T-helper 1 cell treated with Interleukin-12 subunit alpha and Interleukin-12 subunit beta and Interleukin-4 antibody, amounts not matched to agents 30 ng/mL and 1 ng/mL, for 36 hours (primary cell): ENCODE data around the gene TTC23. TPM values are rescaled to one million over a fixed set of nuclear protein-coding genes. Genes with fewer than 3 reads are reported as not detected.

Experiments used
- intact Hi-C: fragments of 100-400 bp; cut with micrococcal nuclease; formaldehyde crosslinking; loops from one replicate; pipeline ENCODE4 v1.15.1; 2024
- total RNA-seq: library from RNA; stranded (reverse); gene quantifications from 2 replicates; pipeline ENCODE4 v1.2.3, GENCODE V29; 2022

TTC23 gene, protein sequence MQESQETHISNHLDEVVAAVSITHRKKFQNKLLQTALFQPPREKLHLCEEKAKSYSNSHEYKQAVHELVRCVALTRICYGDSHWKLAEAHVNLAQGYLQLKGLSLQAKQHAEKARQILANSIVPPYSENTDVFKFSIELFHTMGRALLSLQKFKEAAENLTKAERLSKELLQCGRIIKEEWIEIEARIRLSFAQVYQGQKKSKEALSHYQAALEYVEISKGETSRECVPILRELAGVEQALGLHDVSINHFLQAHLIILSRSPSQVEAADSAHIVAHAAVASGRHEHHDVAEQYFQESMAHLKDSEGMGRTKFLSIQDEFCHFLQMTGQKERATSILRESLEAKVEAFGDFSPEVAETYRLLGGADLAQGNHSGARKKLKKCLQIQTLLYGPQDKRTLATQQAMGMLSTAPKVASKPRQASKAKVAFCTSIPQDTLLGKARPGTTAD
- 2.0 and 2.5 TPM in 2 replicates for total RNA-seq

DNA sequence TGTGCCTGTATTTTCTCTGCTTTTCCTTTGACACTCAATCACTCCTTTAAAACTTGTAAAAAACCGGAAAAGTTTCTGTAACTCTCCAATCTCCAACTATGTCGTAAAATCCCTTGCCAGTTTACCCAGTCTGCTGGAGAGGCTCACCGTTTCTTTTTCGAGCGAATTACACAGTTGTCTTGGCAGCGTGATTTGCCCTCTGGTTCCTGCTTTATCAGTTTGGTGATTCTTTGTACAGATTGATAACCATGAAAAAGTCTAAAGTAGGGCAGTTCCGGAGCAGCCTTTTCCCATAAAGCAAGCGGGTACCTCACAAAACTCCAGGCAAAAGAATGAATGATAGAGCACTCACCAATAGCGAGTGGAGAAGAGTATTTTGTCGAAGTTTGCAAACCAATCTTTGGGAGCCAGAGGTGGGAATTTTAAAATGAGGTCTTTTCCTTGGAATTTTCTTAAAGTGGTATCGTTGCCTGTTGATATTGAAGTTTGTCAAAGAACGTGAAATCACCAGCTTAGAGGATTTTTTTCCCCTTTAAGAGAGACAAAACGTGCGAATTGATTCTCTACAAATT, at the start of gene TTC23:
Gene TTC23, minus strand, starts transcription at position 312 of the 572 bp plus-strand sequence. CDS start 20,869 bp downstream, outside the sequence.
- intact Hi-C loops: no loop called here

DNA sequence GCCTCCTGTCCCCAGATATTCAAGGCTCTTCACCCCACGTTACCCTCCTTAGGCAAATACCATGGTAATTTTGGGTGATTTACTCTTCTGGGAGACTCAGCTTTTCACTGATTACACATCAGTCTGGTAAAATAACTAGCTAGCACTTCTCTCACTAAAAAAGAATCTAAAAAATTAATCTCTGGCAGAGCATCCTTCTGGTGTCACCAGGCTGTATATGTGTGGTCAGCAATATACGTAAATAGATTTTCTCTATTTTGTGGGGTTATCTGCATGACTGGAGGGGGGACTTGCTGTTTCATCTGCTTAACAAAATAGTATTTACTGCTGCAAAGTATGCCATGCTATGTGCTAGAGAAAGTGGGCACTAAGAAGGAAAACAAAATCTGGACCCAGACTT, 47.0 kb upstream of the TTC23 start:
- intact Hi-C loops: no loop called here

DNA sequence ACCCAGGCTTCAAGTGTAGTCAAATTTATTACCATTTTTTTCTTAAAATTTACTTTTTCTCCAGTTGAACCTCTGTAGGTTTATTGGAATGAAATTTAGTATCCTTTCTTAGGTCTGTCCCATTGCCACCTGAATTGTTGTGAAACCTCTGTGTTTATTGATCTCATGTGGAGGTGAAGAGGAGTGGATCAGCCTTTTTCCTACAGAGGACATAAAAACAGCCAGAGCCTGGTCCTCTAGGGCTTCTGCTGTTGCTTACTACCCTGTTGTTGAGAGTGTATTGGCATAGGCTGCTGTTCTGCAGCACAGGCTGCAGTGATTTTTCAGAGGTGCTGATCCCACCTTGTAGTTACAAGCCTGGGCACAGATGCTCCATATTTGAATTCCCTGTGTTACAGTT, 46.5 kb upstream of the TTC23 start:
- intact Hi-C loops: no loop called here

DNA sequence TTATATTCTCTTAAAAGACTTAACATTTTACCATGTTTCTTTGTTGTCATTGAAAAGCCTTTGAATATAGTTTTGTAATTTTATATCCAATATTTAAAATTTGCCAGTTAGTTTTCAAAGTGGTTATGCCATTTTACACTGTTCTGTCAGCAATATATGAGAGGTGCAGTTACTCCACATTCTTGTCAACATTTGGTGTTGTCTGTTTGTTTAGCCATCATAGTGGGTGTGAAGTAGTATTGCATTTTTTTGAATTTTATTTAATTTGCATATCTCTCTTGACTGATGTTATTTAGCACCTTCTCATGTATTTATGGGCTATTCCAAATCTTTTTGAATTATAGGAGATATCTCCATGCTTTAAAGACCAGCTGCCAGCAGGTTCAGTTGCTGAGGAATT, 42.3 kb upstream of the TTC23 start:
- intact Hi-C loops: no loop called here

DNA sequence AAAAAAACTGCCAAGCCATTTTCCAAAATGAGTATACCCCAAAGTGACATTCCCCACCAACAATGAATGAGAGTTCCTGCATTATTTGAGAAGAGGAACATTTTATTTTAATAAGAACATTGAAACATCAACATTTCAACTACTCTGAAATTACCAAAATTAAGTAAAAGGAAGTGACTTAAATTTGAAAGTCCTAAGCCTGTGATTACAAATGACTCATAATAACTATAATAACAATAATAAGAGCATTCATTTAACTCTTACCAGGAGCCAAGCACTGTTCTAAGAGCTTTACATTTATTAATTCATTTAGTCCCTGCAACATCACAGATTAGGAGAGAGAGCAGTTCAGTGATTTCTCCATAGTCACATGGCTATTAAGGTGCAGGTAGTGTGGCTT, 34.3 kb upstream of the TTC23 start:
- intact Hi-C loops: loop anchor here (5.0 kb wide), 1 partner anchor 144 kb away; no protein-coding TSS in a partner anchor

DNA sequence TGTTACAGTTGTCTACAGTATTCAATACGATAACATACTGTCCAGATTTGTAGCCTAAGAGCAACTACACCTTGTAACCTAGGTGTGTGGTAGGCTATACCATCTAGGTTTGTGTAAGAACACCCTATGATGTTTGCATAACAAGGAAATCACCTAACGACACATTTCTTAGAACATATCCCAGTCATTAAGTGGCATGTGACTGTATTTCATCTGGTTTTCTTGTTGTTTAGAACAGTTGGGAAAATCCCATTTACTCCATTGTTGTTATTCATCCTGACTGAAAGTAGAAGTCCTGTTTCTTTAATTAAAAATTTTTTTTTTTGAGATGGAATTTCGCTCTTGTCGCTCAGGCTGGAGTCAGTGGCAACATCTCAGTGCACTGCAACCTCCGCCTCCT, 33.2 kb upstream of the TTC23 start:
- intact Hi-C loops: loop anchor here (5.0 kb wide), 1 partner anchor 145 kb away; no protein-coding TSS in a partner anchor

DNA sequence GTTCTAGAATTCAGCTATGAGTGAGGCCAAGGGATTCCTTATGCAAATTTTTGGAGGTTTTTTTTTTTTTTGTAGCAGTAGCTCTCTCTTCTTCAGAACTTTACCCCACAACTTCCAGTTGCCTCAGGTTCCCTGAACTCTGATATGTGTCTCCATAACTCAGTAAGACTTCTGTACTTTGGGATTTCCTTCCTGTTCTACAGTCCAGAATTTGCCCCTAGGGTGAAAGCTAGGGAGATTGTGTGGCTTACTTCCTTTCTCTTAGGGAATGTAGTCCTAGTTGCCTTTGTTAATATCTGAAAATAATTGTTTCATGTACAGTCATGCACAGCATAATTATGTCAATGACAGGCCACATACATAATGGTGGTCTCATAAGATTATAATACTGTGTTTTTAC, 32.7 kb upstream of the TTC23 start:
- intact Hi-C loops: loop anchor here (5.0 kb wide), 1 partner anchor 145 kb away; no protein-coding TSS in a partner anchor

DNA sequence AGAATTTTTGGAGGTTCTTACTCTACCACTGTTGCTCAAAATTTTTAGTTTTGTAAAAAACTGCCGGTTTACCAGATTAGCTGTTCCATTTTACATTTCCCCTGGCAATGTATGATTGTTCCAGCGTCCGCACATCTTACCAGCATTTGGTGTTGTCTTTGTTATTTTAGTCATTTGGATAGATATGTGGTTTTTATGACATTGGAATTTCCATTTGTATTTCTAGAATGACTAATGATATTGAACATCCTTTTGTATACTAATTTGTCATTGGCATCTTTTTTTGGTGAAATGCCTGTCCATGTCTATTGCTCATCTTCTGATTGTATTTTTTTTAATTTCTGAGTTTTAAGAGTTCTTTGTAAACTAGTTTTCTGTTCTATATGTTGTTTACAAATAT, 30.4 kb upstream of the TTC23 start:
- intact Hi-C loops: loop anchor here (5.0 to 10.0 kb wide), 2 partner anchors 147 to 1725 kb away; no protein-coding TSS in a partner anchor

DNA sequence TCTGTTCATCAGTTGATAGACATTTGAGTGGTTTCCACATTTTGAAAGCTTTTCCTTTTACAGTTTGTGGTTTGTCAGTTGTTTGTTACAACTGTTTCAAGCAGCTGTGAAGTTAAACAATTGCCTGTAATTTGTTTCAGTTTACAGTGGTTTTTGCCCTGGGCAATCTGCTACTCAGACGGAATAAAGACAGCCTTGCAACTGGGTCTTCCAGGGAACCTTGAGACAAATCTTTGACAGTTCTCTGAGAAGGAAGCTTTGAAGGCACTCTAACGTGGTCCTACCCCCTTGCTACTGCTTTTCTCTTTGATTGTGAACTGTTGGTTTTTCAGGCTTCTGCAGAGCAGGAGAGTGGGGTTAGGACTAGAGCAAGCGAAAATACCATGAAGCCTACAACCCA, 29.9 kb upstream of the TTC23 start:
- intact Hi-C loops: loop anchor here (10.0 kb wide), 1 partner anchor 1726 kb away; no protein-coding TSS in a partner anchor

DNA sequence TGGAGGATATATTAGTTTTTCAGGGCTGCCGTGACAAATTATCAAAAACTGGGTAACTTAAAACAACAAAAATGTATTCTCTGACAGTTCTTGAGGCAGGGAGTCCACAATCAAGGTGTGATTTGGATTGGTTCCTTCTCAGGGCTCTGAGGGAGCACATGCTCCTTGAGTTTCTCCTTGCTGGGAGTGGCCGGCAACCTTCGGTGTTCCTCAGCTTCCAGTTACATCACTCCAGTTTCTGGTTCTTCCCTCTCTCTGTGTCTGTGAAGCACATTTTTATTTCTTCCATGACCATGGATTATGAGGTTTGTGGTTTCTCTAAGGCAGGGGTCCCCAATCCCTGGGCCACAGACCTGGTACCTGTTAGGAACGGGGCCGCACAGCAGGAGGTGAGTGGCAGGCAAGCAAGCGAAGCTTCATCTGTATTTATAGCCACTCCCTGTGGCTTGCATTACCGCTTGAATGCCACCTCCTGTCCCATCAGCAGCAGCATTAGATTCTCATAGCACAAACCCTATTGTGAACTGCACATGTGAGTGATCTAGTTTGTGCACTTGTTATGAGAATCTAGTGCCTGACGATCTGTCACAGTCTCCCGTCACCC, 26.2 kb upstream of the TTC23 start:
- intact Hi-C loops: loop anchor here (10.0 kb wide), 1 partner anchor 1729 kb away; no protein-coding TSS in a partner anchor

DNA sequence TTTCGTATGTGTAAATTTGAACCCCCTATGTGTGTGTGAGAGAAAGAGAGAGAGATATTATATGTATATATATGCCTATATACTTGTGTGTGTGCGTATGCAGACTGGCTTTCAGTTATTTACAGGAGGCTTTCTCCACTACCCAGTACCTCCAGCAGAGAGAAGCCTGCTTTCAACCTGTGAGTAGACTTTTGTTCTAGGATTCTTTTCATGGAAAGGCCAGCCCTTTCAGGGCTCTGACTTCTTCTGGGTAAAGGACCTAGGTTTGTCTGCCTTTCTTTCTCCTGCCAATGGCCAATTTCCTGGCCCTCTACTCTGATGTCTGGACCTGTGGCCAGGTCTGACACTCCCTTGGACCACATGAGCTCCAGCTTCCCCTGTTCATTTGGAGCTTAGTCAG, 25.7 kb upstream of the TTC23 start:
- intact Hi-C loops: loop anchor here (10.0 kb wide), 1 partner anchor 1730 kb away; no protein-coding TSS in a partner anchor

DNA sequence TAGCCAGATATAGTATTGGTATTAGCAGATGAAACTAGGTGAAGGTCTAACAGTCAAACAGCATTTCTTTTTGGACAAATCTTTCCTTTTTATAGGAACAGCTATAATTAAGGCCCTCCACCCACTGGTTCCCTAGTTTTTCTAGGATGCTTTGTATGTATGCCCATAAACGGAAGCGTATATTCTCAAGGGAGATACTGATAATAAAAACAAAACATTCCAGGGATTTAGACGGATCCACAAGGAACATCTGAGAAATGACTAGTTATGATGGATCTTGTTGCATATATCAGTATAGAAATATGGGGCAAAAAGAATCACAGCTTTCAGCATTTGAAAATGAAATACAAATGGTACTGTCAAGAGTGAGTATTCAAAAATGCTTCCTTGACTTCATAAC, 24.4 kb upstream of the TTC23 start:
- intact Hi-C loops: loop anchor here (1.0 to 10.0 kb wide), 8 partner anchors 292 to 1731 kb away; partner anchors contain the start of genes LYSMD4 and MEF2A

DNA sequence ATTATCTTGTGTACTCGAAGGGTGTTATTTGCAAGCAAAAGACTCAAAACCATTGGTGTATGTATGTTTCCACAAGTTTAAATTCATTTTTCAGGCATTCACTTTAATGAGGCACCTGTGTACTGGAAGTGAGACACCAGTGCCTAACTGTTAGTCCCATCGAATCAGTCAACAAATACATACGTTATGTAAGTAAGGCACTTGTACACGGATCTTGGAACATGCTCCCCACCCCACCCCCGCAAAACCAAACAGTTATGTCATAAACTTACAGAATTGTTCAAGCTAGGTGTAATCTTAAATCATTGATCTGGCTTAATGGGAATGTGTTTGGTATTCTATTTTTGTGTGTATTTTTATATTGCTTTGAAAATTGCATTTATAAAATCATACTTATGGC, 19.1 kb upstream of the TTC23 start:
- intact Hi-C loops: no loop called here

DNA sequence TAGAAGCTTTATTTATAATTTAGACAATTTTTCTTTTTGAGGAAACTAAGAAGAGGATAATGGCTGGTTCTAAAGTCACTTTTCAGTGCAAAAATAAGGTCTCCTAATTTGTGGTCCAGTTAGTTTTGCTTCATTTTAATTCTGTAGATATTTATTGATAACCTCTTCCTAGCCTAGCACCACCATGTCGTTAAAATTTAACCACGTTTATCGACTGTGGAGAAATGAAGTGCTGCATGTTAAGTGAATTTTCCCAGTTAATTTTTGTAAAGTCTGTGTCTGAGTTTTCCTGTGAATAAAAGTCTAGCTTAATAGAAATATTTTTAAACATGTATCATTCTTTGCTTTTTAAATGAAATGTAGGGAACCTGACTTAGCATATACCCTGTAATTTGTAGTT, 18.6 kb upstream of the TTC23 start:
- intact Hi-C loops: no loop called here

DNA sequence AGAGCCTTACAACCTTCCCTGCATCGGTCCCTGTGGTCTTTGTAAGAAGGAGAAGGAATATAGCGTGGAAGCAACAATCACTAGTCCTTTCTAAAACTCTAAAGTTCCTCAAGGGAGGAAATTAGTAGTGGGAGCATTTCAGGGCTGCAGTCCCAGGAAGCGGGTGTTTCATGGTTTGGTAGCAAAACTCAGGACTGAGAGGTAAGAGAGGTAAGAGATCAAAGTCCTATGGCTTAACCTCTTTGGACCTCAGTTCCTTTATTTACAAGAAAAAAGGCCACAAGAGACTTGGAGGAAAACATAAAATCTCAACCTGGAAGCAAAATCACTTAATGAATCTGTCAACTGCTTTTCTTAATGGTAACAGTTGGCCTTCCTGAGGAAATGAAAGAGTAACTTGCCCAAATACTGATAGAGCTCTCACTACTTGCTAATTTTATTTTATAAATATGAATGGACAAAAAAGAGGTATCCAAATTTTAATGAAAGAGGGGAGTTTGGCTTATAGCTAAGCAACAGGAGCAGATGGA, 16.2 kb upstream of the TTC23 start:
- intact Hi-C loops: no loop called here

DNA sequence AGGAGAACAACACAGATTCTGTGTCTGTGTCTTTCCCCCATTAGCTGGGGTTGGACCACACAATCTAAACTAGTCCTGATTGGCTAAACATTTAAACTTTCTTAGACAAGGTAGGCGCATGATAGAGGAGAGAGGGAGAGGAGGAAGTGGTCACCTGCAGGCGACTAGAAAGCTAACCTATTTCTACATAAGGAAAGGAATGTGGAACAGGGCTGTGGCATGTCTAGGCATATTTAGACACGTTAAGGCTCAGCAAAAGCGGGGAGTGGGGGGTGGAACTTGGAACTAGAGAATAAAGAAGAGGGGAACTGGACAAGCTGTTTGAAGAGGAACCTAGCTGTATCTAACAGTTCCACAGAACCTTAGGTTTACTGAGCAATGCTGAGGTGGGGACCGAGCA, 14.7 kb upstream of the TTC23 start:
- intact Hi-C loops: no loop called here

DNA sequence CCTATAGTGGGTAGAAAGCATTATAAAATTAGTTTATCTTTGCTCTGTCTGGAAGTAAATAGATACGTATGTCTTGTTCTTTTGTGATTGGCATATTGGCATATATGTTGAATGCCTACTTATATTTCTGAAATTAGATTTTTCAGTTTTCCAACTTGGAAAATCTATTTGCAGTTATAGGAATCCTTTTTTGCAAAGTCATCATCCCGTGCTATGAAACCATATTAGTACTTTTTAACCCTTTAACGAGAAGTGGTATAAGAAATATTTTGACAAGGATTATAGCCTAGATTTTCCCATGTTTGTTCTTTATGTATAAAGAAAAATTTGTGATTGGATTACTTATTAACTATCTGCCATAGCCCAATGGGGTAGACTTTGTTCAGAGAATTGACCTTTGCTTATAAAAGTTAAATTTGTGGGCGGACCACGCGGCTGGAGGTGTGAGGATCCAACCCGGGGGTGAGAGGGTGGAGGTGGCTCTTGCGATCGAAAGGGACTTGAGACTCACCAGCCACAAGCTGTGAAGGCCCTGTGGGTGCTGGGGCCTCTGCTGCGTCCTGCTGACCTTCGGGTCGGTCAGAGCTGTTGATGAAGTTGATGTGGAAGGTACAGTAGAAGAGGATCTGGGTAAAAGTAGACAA, 7.8 kb upstream of the TTC23 start:
- intact Hi-C loops: no loop called here

DNA sequence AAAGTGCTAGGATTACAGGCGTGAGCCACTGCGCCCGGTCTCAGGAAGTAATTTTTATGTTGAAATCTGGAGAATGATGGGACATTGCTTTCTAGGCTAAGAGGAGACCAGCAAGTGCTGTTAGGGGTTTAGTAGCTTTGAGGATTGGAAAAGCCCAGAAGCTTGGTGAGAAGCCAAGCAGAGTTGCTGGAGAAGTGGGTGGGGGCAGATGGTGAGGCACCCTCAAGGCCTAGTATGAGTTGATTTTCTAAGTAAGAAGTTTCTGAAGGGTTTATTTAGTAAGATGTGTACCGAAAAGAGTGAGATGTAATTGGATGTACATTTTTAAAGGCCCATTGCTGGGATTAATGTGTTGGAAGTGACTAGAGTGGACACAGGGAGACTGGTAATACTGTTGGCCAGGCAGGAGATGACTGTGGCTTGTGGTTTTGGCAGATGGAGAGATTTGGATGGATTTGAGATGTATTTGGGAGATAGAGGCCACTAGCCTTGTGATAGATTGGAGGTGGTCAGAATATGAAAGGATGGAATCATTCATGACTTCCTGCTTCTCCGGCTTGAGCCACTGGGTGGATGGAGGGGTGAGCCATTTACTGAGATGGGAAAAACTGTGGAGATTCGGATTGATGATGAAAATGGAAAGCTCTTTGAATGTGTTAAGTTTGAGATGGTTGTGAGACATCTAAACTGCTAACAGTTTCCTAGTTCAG, 4.2 kb upstream of the TTC23 start:
- intact Hi-C loops: no loop called here

DNA sequence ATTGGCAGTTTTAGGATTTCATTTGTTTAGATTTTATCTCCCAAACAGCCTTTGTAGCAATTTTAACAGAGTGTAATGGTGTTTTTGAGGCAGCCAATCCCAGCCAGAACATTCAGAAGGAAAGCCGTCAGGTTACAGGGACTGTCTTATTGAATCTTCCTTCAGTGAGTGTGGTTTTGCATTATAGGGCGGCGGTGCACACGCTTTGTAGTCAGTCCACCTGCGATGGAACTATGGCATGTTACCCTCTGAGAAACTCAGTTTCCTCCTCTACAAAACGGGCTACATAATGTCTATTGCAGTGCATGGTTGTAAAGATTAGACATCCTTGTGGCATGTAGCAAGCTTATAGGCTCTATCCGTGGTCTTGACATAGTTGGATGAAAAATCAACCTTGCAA, 2.9 kb upstream of the TTC23 start:
- intact Hi-C loops: no loop called here
